HG02970 (cell line): Measurements from ENCODE around the gene INMT.

Experiments used
- ATAC-seq: cut with Tn5 transposase; IDR thresholded peaks from one replicate; pipeline ENCODE4 v1.9.1; 2021; ENCODE audit warnings: mild to moderate bottlenecking, moderate library complexity, moderate number of reproducible peaks; ENCODE audit not compliant: unreplicated experiment, low FRiP score

INMT gene

DNA sequence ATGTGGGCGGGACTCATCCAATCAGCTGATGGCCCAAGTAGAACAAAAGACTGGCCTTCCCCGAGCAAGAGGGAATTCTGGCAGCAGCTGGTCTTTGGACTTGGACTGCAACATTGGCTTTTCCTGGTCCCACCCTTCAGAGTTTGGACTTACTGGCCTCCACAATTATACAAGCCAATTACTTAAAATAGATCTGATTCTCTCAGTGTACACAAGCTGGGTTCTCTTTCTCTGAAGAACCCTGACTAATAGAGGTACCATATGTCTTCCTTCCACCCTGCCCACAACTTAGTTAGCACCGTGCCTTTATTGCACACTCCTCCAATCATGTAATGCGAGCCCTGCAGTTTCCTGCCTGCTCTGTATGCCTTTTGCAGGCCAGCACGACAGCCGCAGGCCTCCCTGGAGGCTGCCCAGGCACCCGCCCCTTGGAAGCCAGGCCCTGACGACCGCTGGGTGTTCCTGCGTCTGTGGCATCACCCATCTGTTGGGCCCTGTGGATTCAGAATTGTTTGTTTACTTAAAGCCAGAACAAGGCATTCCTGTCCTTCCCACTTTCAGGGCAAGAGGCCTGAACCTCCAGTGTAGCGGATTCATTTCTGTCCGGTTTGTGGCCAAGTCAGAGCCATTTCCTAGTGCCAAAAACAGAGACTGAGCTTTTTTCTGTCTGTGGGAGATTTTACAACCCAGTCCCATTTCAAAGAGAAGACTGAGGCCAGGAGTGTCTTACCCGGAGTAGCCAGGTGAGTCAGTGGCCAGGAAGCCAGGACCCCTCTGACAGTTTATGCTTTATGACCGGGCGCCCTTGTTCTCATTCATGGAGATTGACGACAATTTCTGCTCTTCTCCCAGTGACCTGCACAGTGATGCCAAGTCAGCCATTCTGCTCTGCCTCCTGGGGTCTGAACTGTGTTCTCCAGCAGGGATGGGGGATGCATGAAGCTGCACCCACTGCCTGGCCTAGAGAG, 968 bp upstream of the INMT start:
- ATAC-seq: no peak

DNA sequence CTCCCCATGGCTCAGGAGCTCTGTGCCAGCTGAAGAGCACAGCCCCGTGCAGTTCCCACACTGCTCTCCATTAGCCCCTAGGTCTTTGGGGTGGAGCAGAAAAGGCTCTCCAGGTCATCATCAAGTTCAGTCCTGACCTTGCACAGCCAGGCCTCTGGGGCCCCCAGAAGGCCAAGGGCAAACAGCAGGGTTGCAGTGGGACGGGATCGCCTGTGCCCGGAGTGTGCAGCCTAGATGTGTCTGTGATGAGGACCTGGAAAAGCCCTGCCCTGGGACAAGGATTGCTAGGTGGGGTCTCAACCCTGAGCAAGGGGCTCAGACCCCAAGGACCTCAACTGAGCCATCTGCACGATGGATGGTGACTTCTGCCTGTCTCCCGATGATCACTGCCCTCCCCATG, 549 bp downstream of the INMT start:
- no peak for ATAC-seq

DNA sequence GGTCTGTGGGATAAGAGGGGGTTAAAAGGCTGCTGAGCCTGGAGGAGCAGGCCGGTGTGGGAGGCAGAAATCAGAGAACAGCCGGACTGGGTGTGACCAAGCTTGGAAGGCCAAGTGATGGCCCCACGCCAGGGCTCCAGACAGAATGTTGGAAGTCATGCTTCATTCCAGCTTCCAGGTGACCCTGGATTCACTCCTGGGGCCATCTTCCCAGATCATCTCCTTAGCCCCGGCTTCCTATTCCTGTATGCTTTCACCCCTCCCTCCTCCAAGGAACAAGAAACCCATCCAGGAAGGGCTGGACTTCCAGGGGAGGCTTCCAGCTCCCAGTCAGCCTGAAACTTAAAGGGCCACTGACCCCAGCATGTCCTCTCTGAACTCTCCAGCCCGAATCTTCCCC, 1.0 kb downstream of the INMT start:
- no peak for ATAC-seq

DNA sequence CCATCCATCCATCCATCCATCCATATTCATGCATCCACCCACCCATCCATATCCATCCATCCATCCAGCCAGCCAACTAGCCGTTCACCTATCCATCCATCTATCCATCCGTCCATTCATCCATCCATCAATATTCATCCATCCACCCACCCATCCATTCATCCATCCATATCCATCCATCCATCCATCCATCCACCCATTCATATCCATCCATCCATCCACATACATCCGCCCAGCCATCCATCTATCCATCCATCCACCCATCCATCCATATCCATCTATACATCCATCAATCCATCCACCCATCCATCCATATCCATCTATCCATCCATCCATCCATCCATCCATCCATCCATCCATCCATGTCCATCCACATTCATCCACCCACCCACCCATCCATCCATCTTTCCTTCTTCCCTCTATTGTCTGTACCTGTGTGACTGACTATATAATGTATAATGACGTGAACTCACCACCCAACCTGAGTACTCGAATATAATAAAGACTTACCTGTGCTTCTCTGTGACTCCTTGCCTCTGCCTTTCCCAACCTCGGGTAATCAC, 2.5 kb downstream of the INMT start:
- no peak for ATAC-seq

DNA sequence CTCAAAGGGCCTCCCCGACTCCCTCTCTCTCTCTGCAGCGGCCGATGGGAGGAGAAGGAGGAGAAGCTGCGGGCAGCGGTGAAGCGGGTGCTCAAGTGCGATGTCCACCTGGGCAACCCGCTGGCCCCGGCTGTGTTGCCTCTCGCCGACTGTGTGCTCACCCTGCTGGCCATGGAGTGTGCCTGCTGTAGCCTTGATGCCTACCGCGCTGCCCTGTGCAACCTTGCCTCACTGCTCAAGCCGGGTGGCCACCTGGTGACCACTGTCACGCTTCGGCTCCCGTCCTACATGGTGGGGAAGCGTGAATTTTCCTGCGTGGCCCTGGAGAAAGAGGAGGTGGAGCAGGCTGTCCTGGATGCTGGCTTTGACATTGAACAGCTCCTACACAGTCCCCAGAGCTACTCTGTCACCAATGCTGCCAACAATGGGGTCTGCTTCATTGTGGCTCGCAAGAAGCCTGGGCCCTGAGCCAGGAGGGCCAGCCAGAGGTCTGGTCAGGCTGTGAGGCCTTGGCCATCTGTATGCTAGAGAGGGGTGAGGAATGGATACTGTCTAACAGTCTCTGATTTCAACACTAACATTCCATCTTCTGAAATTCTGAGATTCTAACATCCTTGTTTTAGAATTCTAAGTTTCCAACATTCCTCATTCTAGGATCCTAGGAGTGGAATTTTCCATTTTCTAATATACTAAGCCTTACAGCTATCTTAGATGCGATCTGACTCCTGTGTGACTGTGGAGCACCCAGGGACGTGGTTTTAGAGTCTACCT, 3.6 kb downstream of the INMT start:
- ATAC-seq: no peak

DNA sequence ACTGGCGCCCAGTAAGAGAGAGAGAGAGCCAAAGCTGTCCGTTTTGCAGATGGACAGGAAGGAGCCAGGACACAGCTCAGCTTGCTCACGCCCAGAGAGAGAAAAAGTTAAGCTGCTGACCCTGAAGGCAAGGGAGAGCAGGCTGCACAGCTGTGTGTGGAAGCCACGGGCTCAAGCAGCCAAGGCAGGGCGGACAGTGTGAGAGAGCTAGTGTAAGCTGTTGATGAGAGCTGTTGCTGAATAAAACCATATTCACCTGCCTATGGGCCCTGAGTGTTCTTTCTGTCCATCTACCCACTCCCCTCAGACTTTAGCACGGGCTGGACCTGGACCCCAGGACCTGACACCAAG, 5.4 kb downstream of the INMT start:
- ATAC-seq: no peak

DNA sequence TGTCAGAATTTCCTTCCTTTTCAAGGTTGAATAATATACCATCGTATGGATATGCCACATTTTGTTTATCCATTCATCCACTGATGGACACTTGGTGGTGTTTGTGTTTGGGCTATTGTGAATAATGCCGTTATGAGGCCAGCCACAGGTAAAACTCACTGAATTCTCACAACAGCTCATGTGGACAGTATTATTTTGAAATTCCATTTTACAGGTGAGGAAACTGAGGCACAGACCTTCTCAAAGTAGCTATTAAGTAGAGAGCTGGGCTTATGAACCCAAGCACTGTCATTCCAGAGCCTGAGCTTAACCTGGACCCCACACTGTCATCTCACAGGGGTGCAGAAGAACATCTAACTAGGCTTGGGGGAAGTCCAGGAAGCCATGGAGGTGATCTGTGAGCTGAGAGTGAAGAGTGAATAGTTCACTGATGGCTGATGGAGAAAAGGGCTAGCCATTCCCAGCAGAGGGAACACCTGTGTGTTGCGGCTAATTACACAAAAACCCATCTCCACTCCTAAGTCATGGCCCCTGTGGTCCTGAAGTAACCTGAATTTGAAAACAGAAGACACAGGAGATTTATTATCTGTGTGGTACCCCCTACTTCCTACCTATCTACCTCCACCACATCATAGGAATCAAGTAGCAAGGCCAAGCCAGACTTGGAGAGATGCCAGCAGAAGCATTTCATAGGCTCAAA, 8.7 kb downstream of the INMT start:
- no peak for ATAC-seq

DNA sequence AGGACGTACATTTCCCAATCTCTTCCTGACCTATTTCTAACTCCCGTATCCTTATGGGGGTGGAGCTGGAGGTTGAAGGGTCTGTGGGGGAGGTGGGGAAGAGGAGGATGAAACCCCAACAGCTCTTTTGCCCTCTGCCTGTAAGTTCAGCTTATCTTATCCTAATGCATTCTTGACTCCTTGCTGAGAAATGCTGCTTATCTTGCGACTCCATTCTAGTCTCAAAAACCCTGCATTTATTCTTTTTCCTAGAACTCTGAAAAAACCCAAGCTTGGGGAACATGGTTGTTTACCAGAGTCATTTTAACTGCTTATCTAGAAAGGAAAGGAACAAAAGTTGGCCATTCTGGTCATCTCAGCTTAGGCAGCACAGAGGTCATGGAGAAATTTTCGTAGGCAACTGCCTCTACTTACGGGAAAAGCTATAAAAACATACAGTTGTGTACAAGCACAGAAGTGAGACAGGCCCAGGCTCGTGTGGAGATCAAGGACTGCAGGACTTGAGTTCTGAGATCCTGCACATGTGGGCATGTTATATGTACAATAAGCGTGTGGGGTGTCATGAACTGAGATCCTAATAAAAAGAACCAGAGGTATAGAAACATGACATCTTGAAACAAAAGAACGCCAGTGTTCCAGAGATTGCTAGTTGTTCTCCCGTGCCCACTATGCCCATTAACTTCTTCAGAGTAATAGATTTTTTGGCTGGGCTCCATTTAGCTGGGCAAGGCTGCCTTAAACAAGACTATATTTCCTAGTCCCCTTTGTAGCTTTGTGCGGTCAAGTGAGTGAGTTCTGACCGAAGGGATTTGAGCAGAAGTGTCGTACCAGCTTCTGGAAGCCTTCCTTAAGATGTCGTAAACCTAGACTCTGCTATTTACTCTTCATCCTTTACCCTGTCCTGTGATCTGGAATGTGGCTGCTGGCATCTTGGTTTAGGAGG, 9.6 kb downstream of the INMT start:
- ATAC-seq: no peak

DNA sequence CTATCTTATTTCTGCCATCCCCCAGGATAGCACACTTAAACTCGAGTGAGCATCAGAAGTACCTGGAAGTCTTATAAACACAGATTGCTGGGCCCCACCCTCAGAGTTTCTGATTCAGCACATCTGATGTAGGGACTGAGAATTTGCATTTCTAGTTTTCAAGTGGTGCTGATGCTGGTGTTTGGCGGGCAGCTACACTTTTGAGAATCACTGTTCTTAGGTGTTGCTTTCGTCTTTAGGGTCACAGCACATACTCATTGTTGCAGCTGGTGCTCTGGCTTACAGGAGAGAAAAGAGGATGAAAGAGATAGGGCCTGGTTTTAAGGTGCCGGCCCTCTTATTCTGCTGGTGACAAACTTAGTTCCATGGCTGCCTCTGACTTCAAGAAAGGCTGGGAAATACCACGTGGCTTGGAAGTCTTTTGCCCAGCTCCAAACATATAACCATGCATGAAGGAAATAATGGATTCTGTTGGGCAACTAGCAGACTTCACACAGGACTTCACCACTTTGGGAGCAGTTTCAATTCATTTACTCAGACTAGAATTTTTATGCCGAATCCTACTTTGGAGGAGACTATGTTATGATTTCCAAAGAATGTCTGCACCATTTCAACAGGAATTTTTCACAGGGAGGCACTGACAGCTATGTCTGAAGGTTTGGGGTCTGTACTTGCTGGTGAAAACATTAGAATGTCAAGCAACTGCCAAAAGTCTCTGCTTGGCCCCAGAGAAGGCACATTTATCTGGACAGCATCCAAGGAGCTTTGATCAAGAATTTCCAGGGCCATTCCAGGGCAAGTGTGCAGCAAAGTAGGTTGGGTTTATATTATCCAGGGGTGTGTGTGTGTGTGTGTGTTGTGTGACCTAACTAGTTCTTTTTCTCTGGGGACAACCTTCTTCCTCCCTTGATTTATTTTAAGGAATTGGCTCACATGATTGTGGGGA, 12.4 kb downstream of the INMT start:
- ATAC-seq: no peak

DNA sequence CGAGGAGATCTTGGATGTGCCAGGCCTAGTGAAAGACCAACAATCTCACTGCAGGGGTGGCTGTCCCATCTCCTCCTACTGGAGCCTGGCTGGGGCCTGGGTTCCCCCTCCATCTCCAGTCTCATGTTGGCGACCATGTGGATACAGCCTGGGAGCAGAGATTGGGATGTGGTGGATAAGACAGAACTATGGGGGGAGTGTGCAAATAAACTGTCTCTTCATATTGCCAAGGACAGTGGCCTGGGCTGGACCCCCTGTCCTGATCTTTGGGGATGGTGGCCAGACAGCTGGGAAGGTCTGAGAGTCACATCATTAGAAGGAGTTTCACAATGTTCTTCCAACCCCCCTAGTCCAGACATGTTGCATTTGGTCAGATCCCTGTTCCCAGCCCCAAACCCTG, 13.5 kb downstream of the INMT start:
- no peak for ATAC-seq

DNA sequence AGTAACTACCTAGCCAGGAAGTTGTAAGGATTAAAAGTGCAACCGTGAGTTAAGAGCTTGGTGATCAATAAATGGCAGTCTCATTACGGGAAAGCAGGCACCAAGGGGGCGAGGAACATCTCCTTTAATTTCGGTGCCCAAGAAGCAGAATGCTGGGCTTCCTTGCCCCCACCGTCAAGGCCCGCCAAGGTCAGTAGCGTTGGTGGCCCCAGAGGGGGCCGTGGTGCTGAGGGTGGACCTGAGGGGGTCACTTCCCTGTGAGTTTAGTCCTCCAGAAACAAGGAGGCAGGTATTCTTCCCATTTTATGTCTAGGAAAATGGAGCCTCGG, 18.9 kb downstream of the INMT start:
- ATAC-seq: no peak

DNA sequence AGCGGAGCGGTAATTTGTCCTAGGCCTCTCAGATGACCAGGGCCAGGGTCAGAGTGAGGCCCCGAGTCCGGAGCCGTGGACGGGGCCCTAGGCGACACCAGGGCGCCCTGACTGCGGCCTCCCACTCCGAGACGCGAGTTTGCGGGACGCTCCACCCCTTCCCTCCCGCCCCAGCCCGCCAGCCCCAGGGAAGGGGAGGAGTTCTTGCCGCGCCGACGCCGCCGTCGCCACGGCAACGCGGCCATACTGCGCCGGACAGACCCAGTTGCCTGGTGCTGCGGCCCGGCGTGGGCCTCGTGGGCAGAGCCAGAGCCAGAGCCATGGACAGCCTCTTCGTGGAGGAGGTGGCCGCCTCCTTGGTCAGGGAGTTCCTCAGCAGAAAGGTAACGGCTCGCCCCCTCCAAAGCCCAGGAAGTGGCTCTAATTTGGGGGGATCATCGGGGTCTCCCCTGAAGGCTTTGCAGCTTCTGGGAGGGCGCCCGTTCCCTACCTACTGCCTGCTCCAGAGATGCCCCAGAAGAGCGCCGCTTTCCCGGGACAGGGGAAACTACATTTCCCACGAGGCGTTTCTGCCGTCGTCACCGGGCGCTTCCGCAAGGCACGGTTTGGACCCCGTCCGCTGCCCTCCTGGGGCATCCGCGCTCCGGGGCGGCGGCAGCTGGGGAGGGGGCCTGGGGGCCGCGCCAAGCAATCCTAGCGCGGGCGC, 19.4 kb downstream of the INMT start, which contains the start of gene MINDY4:
MINDY4 (plus strand) TSS at position 244 of the 706 bp plus-strand sequence; CDS start at position 321, 77 bp downstream.
- peak; percentile 72 for ATAC-seq

DNA sequence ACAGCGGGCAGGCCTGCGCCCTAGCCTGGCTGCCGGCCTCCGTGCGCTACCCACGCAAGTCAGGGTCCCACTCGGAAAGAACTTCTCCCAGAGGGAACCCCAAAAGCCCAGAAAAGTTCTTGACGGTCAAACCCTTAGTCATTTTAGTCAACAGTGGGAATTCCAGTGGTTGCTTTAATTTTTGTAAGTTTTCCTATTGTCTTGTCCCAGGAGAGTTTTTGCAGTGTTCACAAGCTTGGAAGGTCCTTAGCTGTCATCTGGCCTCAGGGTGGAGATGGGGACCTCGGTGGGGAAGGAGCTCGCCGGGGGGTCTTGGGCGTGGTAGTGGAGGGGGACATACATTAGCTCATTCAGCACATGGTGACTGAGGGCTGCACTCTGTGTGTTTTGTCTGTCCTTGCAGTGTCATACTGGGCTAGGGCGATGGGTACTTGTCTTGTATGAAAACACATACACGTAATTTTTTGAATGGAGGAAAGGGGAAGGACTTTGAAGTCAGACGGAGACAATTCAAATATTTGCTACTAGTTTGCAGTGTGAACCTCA, 20.0 kb downstream of the INMT start:
- no peak for ATAC-seq

DNA sequence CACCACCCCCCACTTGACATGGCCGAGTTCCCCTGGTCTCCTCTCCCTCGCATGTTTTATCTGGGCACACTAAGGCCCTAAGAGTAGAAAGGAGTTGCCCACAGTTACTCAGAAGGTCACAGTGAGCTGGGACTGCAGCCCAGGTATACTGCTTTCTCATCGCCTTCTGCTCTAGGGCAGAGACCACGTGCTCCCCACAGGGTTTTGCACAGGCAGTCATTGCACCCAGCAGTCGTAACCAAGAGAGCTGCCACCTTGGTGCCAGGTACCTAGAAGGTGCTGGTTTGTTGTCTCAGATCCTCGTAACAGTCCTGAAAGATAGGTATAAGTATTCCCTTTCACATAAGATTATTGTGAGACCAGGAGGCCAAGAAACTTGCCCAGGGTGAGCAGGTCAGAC, 21.0 kb downstream of the INMT start:
- ATAC-seq: no peak

DNA sequence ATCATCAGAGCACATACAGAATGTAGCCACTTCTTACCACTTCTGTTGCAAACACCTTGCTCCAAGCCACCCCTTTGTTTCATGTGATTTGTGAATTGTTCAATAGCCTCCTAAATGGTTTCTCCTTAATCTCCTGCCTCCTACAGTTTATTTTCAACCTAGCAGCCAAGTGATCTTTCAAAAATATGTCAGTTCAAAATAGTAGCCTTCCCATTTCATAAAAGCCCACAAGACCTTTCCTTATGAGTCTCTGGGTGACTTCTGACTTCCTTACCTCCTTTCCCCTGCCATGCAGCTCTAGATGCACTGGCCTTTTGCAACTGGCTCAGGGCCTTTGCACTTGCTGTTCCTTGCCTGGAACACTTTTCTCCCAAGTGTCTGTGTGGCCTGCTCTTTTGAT, 24.1 kb downstream of the INMT start:
- ATAC-seq: no peak

DNA sequence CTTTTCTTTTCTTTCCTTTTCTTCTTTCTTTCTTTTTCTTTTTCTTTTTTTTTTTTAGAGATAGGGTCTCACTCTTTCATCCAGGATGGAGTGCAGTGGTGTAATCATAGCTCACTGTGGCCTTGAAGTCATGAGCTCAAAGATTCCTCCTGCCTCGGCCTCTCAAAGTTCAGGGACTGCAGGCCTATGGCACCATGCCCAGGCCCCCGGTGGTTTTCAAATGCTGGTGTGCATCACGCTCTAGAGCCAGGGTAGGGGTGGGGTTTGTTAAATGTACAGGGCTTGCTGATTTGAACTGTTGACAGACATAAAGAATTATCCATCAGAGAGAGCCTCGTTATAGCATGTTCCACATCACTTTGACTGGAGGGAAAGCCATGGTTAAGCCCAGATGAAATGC, 25.0 kb downstream of the INMT start:
- ATAC-seq: no peak

DNA sequence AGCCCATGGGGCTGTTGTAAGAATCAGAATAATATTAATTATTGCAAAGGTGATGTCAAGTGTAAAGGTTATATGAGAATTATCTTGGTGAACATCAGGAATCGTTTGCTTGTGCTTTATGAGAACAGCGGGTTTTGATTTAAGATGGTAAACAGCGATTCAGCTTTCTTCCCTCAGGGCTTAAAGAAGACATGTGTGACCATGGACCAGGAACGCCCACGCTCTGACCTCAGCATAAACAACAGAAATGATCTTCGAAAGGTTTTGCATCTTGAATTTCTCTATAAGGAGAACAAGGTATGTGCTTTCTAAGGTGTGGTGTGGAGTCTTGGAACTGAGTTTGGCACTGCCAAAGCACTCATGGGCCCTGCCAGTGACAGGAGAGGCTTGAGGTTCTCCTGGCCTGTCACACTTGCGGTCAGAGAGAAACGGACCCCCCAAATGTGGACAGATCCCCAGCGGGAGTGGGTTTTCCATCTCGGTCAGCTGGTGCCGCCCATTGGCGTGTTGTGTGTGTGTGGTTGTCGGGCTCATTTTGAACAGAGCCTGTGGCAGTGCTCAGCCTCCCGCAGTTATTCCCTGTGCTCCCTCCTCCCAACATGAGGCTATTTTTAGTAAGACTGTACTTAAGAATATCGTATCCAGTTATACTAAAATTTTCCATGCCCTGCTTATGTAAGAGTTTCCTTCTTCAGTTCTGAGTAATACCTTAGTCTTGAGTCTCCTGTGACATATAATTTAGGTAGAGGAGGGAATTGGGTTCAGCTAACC, 26.5 kb downstream of the INMT start:
- ATAC-seq: no peak
